ENCODE data around the gene DENR. TPM values are rescaled to one million over a fixed set of nuclear protein-coding genes. Genes with fewer than 3 reads are reported as not detected.

DENR gene
- total RNA-seq, 1 donor from 2014 or later = 18.2 TPM

GRCh38 chr12:122754790-122755189 lies 2.2 kb downstream of the DENR start:
- no peaks in the 10 kb centered on the region for H3K9me3 ChIP-seq
- intact Hi-C loops (cut with DNase I) = loop anchor here (2.0 kb wide), 1 partner anchor 64 kb away; no protein-coding TSS in a partner anchor
- peaks cover 0 to 40% of the 10 kb centered on the region in 2 donors for H3K36me3 ChIP-seq
- H3K4me1 ChIP-seq = peaks cover 21% of the 10 kb centered on the region
- no peaks in the 10 kb centered on the region for H3K27me3 ChIP-seq
- no peak overlapping the region for H3K27ac ChIP-seq
- no peak overlapping the region for H3K4me3 ChIP-seq
- TF ChIP-seq POLR2AphosphoS5 (IDR thresholded peaks at IDR 0.05; ENCODE audit: insufficient read depth in 1 of 2, low read depth in 1 of 2) (no peak), POLR2A (IDR thresholded peaks at IDR 0.05) (no peak)
- TF ChIP-seq, protein P1, sequence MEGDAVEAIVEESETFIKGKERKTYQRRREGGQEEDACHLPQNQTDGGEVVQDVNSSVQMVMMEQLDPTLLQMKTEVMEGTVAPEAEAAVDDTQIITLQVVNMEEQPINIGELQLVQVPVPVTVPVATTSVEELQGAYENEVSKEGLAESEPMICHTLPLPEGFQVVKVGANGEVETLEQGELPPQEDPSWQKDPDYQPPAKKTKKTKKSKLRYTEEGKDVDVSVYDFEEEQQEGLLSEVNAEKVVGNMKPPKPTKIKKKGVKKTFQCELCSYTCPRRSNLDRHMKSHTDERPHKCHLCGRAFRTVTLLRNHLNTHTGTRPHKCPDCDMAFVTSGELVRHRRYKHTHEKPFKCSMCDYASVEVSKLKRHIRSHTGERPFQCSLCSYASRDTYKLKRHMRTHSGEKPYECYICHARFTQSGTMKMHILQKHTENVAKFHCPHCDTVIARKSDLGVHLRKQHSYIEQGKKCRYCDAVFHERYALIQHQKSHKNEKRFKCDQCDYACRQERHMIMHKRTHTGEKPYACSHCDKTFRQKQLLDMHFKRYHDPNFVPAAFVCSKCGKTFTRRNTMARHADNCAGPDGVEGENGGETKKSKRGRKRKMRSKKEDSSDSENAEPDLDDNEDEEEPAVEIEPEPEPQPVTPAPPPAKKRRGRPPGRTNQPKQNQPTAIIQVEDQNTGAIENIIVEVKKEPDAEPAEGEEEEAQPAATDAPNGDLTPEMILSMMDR (IDR thresholded peaks at IDR 0.05) = no peak
- DNase-seq (ENCODE audit: extremely low spot score in 2 of 2) = no peak

DNA sequence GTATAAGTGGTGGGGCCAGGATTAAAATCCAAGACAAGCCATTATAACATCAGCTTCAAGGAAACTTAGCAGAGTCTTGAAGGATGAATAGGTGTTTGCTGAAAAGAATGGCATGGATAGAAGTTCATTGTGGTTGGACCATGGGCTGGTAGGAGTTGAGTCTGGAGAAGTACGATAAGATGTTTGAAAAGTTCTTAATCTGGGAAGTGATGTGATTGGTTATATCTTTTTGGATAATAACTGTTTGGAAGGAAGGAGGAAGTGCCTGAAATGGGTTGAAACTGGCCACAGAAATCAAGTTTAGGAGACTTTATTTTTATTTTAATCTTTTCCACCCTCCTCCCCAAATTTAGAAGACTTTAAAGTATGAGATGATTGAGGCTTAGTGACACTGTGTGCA lies 4.9 kb downstream of the DENR start:
- Histone ChIP-seq H3K36me3 (peaks cover 0 to 50% of the 10 kb centered on the region in 2 donors), H3K4me1 (peaks cover 21% of the 10 kb centered on the region), H3K9me3 (no peaks in the 10 kb centered on the region), H3K27ac (no peak overlapping the region), H3K4me3 (no peak overlapping the region), H3K27me3 (no peaks in the 10 kb centered on the region)
- DNase-seq (ENCODE audit: extremely low spot score in 2 of 2) = no peak
- intact Hi-C loops (cut with DNase I) = no loop called here
- TF ChIP-seq POLR2A (IDR thresholded peaks at IDR 0.05) (no peak), POLR2AphosphoS5 (IDR thresholded peaks at IDR 0.05; ENCODE audit: insufficient read depth in 1 of 2, low read depth in 1 of 2) (no peak)
- TF ChIP-seq, protein P1 (IDR thresholded peaks at IDR 0.05) = no peak

DNA sequence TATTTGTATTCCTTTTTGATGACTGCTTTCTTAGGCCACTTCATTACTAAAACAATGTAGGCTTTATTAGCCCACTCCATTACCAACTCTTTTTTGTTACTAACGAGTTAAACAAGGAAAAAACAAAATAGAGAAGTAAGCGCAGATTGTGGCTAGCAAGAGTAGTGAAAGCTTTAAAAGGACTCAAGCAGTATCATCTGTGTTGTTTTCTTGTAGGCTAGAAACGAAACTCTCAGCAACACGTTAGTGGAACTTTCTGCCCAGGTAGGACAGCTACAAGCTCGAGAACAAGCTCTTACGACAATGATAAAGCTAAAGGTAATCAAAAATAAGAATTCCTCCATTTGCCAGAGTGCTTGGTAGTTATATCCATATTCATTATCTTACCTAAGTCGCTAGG lies 32.9 kb downstream of the DENR start:
- Histone ChIP-seq H3K9me3 (no peaks in the 10 kb centered on the region), H3K4me1 (no peaks in the 10 kb centered on the region), H3K27ac (no peak overlapping the region), H3K36me3 (no peaks in the 10 kb centered on the region), H3K27me3 (no peaks in the 10 kb centered on the region), H3K4me3 (no peak overlapping the region)
- TF ChIP-seq, protein P1 (IDR thresholded peaks at IDR 0.05) = no peak
- no peak for TF ChIP-seq POLR2AphosphoS5 (IDR thresholded peaks at IDR 0.05; ENCODE audit: insufficient read depth in 1 of 2, low read depth in 1 of 2)
- intact Hi-C loops (cut with DNase I) = no loop called here
- DNase-seq (ENCODE audit: extremely low spot score in 2 of 2) = no peak

GRCh38 chr12:122788387-122788786 lies 35.8 kb downstream of the DENR start:
- DNase-seq (ENCODE audit: extremely low spot score in 2 of 2) = no peak
- Histone ChIP-seq H3K27ac (no peak overlapping the region), H3K4me3 (no peak overlapping the region), H3K27me3 (no peaks in the 10 kb centered on the region), H3K36me3 (no peaks in the 10 kb centered on the region), H3K9me3 (no peaks in the 10 kb centered on the region), H3K4me1 (no peaks in the 10 kb centered on the region)
- TF ChIP-seq POLR2A (IDR thresholded peaks at IDR 0.05) (no peak), POLR2AphosphoS5 (IDR thresholded peaks at IDR 0.05; ENCODE audit: insufficient read depth in 1 of 2, low read depth in 1 of 2) (no peak)
- TF ChIP-seq, protein P1 (IDR thresholded peaks at IDR 0.05) = no peak
- intact Hi-C loops (cut with DNase I) = no loop called here

GRCh38 chr12:122789637-122790036 lies 37.0 kb downstream of the DENR start:
- no peak for DNase-seq (ENCODE audit: extremely low spot score in 2 of 2)
- H3K9me3 ChIP-seq = no peaks in the 10 kb centered on the region
- H3K27me3 ChIP-seq = no peaks in the 10 kb centered on the region
- TF ChIP-seq POLR2AphosphoS5 (IDR thresholded peaks at IDR 0.05; ENCODE audit: insufficient read depth in 1 of 2, low read depth in 1 of 2) (no peak), POLR2A (IDR thresholded peaks at IDR 0.05) (no peak)
- TF ChIP-seq, protein P1 (IDR thresholded peaks at IDR 0.05) = no peak
- H3K36me3 ChIP-seq = no peaks in the 10 kb centered on the region
- H3K27ac ChIP-seq = no peak overlapping the region
- no peak overlapping the region for H3K4me3 ChIP-seq
- H3K4me1 ChIP-seq = no peaks in the 10 kb centered on the region
- intact Hi-C loops (cut with DNase I) = no loop called here

Measured in vagina (tissue), 2 donors.